NB4 (cell line): ENCODE measurements around the gene EPHB1.

Source experiments
- DNase-seq: peaks from one replicate; pipeline ENCODE4 v3.0.0; 2010; ENCODE audit warnings: low read depth
- H3K4me3 ChIP-seq: one replicate; pipeline ENCODE4 v1.5.1; 2011; ENCODE audit warnings: mild to moderate bottlenecking, low read depth, low read length, moderate library complexity
- CTCF ChIP-seq: IDR thresholded peaks from one replicate; pipeline ENCODE4 v1.5.1; 2012; ENCODE audit warnings: low read depth, low read length
- MAX ChIP-seq: IDR thresholded peaks from 2 replicates; pipeline ENCODE4 v1.6.1; 2011; ENCODE audit warnings: low read depth, low read length
- MYC ChIP-seq: IDR thresholded peaks from 2 replicates; pipeline ENCODE4 v1.6.1; 2011; ENCODE audit warnings: low read depth, low read length
- POLR2A ChIP-seq: IDR thresholded peaks from 2 replicates; pipeline ENCODE4 v1.6.1; 2011; ENCODE audit warnings: mild to moderate bottlenecking; ENCODE audit not compliant: insufficient read length; ENCODE audit errors: extremely low read depth

EPHB1 gene

DNA sequence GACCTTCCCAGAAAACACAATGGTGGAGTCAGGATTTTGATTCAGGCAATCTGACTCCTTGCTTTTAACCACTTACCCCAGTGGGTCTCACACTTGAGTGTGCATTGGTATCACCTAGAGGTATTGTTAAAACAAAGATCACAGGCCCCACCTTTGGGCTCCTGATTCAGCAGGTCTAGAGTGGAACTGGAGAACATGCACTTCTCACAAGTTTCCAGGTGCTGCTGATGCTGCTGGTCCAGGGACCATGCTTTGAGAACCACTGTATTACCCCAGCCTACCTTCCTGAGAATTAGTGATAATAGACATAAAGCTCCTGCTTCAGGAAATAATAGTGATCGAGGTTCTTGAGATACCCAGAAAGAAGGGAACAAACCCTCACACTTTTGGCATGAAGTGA, 466.9 kb downstream of the EPHB1 start:
- TF ChIP-seq MYC (no peak), POLR2A (no peak), CTCF (no peak), MAX (no peak)

DNA sequence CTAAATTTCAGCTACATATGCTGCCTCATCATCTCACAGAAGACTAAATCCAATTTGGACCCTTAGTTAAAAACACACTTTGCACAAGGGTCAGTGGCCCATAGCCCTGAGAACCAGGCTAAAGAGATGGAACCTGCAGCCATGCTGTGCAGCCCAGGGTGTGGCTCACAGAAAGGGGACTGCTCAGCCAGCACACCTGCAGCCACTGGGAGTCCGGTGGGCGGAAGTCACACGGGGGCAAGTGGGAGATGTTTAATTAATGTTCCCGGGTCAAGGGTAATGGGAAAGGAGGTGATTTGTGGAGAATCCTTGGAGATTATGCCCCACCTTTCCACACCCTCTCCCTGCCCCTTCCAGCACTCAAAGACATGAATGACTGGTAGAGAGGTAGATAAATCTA, 467.4 kb downstream of the EPHB1 start:
- no peak overlapping the region for H3K4me3 ChIP-seq
- DNase-seq: no peak
- no peak for TF ChIP-seq CTCF
- no peak for TF ChIP-seq MYC
- TF ChIP-seq POLR2A: no peak
- no peak for TF ChIP-seq MAX

More for the DNA sequence above, 466.9 kb downstream of the EPHB1 start:
- DNase-seq: no peak
- no peak overlapping the region for H3K4me3 ChIP-seq

DNA sequence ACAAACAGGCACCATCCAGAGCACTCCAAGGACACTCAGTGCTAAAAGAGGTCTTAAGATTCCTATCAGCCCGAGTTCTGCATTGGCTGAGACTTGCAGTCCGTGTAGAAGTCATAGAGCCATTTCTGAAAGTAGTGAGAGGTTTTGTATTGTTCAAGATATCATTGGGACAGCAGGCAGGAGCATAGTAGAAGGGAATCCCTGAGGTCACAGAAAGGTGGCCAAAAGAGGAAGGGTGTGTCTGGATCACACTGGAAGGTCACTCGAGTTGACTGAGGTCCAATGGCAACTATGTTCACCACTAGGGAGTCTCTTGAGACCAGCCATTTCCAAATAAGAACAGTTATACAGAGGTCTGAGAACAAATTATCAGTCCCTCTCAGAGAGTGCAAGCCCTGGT, 468.3 kb downstream of the EPHB1 start:
- DNase-seq: no peak
- TF ChIP-seq MAX (no peak), CTCF (no peak), POLR2A (no peak), MYC (no peak)
- H3K4me3 ChIP-seq: no peak overlapping the region

DNA sequence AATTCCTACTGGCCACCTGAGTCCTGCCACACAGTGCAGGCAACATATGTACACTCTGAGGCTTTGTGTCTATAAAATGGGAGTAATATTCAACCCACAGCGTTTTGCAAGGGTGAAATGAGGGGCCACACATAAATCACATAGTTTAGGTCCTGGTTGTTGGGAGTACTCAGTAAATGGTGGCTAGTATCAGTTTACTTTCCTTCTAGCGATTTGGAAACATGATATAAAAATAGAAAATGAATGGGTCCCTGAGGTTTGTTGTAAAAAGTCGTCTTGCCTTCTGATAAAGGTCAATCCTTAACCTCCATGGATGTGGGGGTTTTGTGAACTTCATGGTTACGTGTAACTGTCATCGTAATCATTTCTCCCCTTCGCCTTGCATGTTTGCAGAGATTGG, 472.4 kb downstream of the EPHB1 start:
- no peak for DNase-seq
- TF ChIP-seq POLR2A (no peak), CTCF (no peak), MYC (no peak), MAX (no peak)
- no peak overlapping the region for H3K4me3 ChIP-seq

- TF ChIP-seq MAX: no peak
- no peak for TF ChIP-seq MYC
- no peak for TF ChIP-seq CTCF
- no peak for TF ChIP-seq POLR2A
- DNase-seq: no peak
- H3K4me3 ChIP-seq: no peak overlapping the region
Observed at GRCh38 chr3:135268941-135269532, 474.0 kb downstream of the EPHB1 start.
